HG03439 (cell line): ENCODE measurements around the gene UPK2.
A peak's percentile ranks its signal among the peaks of the same experiment; 100 is the strongest.
"Not testable (repeated sequence)": the region's sequence is repeated elsewhere in the genome, so short reads cannot be mapped to it uniquely, and the experiment has no call there.

Experiments
- ATAC-seq: cut with Tn5 transposase; IDR thresholded peaks from one replicate; pipeline ENCODE4 v1.9.1; 2021; ENCODE audit warnings: mild to moderate bottlenecking, moderate library complexity; ENCODE audit not compliant: unreplicated experiment

The UPK2 gene

DNA sequence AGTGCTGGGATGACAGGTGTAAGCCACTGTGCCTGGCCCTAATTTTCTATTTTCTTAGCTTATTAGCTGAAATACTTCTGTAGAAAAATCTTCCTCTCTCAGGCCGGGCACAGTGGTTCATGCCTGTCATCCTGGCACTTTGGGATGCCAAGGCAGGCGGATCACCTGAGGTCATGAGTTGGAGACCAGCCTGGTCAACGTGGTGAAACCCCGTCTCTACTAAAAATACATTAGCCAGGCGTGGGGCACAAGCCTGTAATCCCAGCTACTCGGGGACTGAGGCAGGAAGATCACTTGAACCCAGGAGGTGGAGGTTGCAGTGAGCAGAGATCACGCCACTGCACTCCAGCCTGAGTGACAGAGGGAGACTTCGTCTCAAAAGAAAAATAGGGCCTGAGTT, 28.2 kb downstream of the UPK2 start:
- not testable (repeated sequence) for ATAC-seq

DNA sequence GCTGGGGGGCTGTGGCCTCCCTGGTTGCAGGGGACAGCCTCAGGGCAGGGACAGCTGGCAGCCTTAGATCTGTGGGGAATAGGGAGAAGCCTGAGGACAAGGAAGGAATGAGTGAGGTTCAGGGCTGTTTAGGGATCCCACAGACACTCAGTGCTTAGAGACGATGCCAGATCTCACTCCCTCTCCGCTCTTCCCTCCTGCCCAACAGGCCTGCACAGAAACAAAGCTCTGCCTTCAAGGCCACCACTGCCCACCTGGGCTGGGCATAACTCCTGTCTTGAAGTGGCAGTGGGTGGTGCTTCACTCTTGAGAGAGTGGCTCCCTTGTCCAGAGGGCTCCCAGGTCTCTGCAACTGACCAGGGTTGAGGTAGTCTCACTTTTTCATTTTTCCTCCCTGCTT, 28.7 kb downstream of the UPK2 start:
- ATAC-seq, result no peak

DNA sequence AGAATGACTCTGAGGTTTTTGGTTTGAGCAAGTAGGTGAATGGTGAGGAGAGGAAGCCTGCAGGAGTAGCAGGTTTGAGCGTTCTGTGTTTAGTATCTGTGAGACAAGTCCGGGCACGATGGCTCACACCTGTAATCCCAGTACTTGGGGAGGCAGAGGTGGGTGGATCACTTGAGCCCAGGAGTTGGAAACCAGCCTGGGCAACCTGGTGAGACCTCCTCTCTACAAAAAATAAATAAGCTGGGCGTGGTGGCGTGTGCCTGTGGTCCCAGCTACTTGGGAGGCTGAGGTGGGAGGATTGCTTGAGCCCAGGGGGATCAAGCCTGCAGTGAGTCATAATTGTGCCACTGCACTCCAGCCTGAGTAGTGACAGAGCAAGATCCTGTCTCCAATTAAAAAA, 32.2 kb downstream of the UPK2 start:
- no peak for ATAC-seq

DNA sequence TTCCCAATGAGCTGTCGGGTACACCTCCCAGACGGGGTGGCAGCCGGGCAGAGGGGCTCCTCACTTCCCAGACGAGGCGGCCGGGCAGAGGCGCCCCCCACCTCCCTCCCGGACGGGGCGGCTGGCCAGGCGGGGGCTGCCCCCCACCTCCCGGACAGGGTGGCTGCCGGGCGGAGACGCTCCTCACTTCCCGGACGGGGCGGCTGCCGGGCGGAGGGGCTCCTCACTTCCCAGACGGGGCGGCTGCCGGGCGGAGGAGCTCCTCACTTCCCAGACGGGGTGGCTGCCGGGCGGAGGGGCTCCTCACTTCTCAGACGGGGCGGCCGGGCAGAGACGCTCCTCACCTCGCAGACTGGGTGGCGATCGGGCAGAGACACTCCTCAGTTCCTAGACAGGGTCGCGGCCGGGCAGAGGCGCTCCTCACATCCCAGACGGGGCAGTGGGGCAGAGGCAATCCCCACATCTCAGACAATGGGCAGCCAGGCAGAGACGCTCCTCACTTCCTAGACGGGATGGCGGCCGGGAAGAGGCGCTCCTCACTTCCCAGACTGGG, 35.5 kb downstream of the UPK2 start:
- ATAC-seq, result not testable (repeated sequence)

DNA sequence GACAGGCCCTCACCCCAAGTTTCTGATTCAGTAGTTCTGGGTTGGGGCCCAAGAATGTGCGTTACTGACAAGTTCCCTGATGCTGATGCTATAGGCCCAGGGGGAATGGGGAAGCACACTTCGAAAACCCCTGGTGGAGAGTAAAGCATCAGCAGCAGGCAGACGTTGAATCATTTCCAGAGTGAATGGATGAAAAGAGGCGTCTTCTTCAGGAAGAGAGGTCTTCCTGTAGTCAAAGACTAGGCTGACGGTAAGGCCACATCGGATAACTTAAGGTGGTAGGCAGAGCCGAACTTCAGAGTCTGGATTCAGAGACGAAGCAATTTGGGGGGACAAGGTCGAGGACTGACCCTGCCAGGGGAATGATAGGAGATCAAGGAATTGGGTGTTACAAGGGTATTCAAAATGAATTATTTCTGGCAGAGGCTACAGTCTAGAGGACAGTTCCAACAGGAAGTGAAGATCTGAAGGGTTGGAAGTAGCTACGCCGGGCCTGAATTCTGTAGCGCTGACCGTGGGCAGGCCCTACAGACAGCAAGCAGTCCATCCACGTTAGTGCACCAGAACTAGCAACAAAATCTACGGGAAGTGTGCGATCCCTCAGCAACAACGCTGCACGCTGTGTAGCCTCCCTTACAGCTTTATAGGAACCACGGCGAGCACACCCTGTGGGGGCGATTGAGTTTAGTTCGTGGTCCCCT, 41.0 kb downstream of the UPK2 start:
- peak; percentile 8 for ATAC-seq

DNA sequence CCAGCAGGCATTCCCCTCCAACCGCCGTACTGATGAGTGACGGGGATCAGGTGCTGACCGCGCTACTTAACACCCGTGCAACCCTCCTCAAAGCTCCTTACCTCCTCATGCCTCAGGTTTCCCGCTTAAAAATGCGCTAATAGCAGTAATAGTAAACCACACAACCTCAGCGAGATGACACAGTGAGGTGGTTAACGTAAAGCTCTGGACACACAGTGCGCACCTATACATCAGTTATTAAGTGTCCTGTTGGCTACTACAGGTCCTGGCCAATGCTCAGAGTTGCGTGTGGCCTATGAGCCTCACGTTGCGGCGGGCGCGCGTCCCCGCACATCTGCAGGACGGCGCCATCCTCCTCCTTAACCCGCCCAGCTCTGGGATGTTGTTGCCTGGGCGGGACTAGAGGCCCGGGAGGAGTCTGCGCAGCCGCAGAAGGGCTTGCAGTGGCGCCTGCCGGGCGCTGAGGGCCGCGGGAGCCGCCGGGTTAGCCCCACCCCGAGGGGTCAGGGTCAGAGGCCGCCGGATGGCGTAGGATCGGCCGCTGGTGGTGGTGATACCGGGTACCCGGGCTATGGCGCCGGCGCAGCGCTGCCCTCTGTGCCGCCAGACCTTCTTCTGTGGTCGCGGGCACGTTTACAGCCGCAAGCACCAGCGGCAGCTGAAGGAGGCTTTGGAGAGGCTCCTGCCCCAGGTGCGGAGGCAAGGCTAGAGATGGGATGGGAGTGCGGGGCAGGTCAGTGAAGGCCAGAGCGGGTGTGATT, 41.7 kb downstream of the UPK2 start, which contains the start of gene CENATAC:
TSS of gene CENATAC (plus strand) at position 512 of the 761 bp plus-strand sequence. CDS start at position 572, 60 bp downstream.
- ATAC-seq, result peak; percentile 90

DNA sequence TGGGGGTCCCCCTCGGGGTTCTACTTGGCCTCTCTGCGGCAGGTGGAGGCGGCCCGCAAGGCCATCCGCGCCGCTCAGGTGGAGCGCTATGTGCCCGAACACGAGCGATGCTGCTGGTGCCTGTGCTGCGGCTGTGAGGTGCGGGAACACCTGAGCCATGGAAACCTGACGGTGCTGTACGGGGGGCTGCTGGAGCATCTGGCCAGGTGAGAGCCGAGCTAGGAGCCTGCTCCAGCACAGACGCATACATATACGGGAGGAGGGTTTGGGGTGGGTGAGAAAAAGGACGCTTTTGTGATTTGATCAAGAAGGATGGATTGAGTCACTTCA, 42.3 kb downstream of the UPK2 start:
- ATAC-seq, result peak; percentile 12

DNA sequence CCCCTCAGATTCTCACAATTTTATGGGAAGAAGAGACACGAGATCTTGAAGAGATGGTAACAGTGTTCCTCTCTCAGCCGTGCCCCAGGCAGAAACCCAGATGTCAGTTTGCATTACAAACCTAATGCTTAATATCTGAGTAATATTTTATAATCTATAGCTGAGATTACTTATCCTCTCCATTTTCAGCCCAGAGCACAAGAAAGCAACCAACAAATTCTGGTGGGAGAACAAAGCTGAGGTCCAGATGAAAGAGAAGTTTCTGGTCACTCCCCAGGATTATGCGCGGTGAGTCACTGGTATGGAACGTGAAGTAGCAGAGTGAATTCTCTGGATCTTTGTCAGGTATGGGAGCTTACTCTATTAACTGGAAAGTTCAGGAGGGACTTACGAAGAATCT, 42.7 kb downstream of the UPK2 start:
- no peak for ATAC-seq

DNA sequence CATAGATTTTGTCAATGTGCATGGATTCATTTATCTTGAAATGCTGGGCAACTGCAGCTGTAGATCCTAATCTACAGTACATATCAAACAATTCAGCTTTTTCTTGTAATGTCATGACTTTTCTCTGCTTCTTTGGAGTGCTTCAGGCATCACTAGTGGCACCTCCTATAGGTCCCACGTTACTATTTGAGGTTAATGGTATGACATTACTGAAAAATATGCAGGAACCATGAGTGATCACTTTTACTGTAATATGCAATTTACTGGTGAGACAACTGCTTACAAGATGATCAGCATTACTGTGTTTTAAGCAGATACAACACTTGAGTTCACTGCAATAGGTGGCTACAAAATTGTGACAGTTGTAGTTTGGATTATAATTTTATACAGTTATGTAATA, 44.8 kb downstream of the UPK2 start:
- ATAC-seq, result no peak

DNA sequence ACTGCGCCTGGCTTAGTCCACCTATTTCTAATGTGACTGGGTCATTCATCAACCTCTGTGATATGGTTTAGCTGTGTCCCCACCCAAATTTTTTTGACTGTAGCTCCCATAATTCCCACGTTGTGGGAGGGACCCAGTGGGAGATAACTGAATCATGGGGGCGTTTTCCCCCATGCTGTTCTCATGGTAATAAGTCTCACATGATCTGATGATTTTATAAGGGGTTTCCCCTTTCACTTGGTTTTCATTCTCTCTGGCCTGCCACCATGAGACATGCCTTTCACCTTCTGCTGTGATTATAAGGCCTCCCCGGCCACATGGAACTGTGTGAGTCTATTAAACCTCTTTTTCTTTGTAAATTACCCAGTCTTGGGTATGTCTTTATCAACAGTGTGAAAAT, 50.6 kb downstream of the UPK2 start:
- ATAC-seq, result no peak
